Neutrophil (primary cell): Measurements from ENCODE around the gene KDM2B.
A peak's percentile ranks its signal among the peaks of the same experiment; 100 is the strongest.

Experiments used
- H3K27ac ChIP-seq: fragments of 200-600 bp; sonication (generic); 2 replicates; pipeline ENCODE4 v1.5.1; 2016; ENCODE audit warnings: mild to moderate bottlenecking, moderate library complexity
- H3K27me3 ChIP-seq: fragments of 200-600 bp; sonication (generic); 2 replicates; pipeline ENCODE4 v1.6.0; 2016; ENCODE audit warnings: mild to moderate bottlenecking
- H3K36me3 ChIP-seq: fragments of 200-600 bp; sonication (generic); 2 replicates; pipeline ENCODE4 v1.5.1; 2017
- H3K4me1 ChIP-seq, 2 experiments: fragments of 200-600 bp in 1 of 2; sonication (generic) in 1 of 2; 1 replicate in 1 of 2; 2 replicates in 1 of 2; pipeline versions ENCODE4 v1.5.1 to v1.6.1; 2013 to 2016; ENCODE audit warnings: low read depth in 1 of 2, low read length in 1 of 2, mild to moderate bottlenecking in 1 of 2, moderate library complexity in 1 of 2; ENCODE audit not compliant: control insufficient read depth in 1 of 2, insufficient read depth in 1 of 2
- H3K4me3 ChIP-seq, 2 experiments: fragments of 200-600 bp in 1 of 2; sonication (generic) in 1 of 2; 1 replicate in 1 of 2; 2 replicates in 1 of 2; pipeline ENCODE4 v1.5.1; 2013 to 2016; ENCODE audit warnings: low read depth in 1 of 2, low read length in 1 of 2, mild to moderate bottlenecking in 1 of 2, moderate library complexity in 1 of 2
- H3K9me3 ChIP-seq: fragments of 200-600 bp; sonication (generic); 2 replicates; pipeline ENCODE4 v1.5.1; 2016
- TF ChIP-seq, protein P1 (sequence below): fragments of 200-600 bp; sonication (generic); IDR thresholded peaks from 2 replicates; pipeline ENCODE4 v1.5.1; 2016; ENCODE audit warnings: antibody characterized with exemption

The KDM2B gene

GRCh38 chr12:121439715-121440114 lies 141.1 kb downstream of the KDM2B start:
- TF ChIP-seq, protein P1, sequence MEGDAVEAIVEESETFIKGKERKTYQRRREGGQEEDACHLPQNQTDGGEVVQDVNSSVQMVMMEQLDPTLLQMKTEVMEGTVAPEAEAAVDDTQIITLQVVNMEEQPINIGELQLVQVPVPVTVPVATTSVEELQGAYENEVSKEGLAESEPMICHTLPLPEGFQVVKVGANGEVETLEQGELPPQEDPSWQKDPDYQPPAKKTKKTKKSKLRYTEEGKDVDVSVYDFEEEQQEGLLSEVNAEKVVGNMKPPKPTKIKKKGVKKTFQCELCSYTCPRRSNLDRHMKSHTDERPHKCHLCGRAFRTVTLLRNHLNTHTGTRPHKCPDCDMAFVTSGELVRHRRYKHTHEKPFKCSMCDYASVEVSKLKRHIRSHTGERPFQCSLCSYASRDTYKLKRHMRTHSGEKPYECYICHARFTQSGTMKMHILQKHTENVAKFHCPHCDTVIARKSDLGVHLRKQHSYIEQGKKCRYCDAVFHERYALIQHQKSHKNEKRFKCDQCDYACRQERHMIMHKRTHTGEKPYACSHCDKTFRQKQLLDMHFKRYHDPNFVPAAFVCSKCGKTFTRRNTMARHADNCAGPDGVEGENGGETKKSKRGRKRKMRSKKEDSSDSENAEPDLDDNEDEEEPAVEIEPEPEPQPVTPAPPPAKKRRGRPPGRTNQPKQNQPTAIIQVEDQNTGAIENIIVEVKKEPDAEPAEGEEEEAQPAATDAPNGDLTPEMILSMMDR: no peak
- Histone ChIP-seq H3K36me3 (peaks cover 8% of the 10 kb centered on the region), H3K4me1 (peaks cover 7 to 14% of the 10 kb centered on the region in 2 experiments), H3K9me3 (no peaks in the 10 kb centered on the region), H3K27ac (no peak overlapping the region), H3K4me3 (no peak overlapping the region), H3K27me3 (no peaks in the 10 kb centered on the region)

DNA sequence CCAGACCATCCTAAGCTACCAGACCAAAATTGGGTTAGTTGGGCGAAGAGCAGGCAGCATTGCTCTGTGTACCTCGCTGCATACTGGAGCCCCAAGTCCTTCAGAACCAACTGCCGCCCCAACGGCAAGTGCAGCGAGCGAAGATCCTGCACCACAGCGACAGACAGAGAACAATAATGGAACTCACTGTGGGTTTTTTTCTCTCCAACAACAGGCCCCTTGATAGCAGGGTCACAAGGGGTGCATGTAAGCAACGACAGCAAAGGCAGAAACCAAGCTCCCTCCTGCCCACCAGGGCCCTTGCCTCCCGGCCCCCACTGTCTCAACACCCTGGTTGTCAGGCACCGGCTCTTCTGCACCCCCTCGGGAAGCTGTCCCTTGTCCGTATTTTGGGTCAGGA lies 141.9 kb downstream of the KDM2B start:
- no peak overlapping the region for H3K4me3 ChIP-seq
- H3K9me3 ChIP-seq: no peaks in the 10 kb centered on the region
- H3K27me3 ChIP-seq: no peaks in the 10 kb centered on the region
- H3K27ac ChIP-seq: no peak overlapping the region
- H3K4me1 ChIP-seq: peaks cover 7 to 14% of the 10 kb centered on the region in 2 experiments
- peaks cover 8% of the 10 kb centered on the region for H3K36me3 ChIP-seq
- TF ChIP-seq, protein P1: no peak

GRCh38 chr12:121436706-121437105 lies 144.1 kb downstream of the KDM2B start:
- H3K4me1 ChIP-seq: peaks cover 7 to 9% of the 10 kb centered on the region in 2 experiments
- no peaks in the 10 kb centered on the region for H3K9me3 ChIP-seq
- no peak overlapping the region for H3K4me3 ChIP-seq
- H3K27me3 ChIP-seq: no peaks in the 10 kb centered on the region
- peaks cover 17% of the 10 kb centered on the region for H3K36me3 ChIP-seq
- TF ChIP-seq, protein P1: no peak
- H3K27ac ChIP-seq: peak overlapping the region; percentile 67

- peaks cover 41% of the 10 kb centered on the region for H3K36me3 ChIP-seq
- H3K27ac ChIP-seq: no peak overlapping the region
Measured at GRCh38 chr12:121432740-121433480, 147.9 kb downstream of the KDM2B start.

GRCh38 chr12:121430833-121431415 lies 149.9 kb downstream of the KDM2B start:
- TF ChIP-seq, protein P1: no peak

More at GRCh38 chr12:121432740-121433480, 147.9 kb downstream of the KDM2B start:
- TF ChIP-seq, protein P1: no peak
- Histone ChIP-seq H3K4me1 (peaks cover 26 to 33% of the 10 kb centered on the region in 2 experiments), H3K4me3 (no peak overlapping the region), H3K27me3 (no peaks in the 10 kb centered on the region), H3K9me3 (no peaks in the 10 kb centered on the region)

More at GRCh38 chr12:121430833-121431415, 149.9 kb downstream of the KDM2B start:
- H3K36me3 ChIP-seq: peaks cover 41% of the 10 kb centered on the region
- no peaks in the 10 kb centered on the region for H3K9me3 ChIP-seq
- H3K4me1 ChIP-seq: peaks cover 38 to 43% of the 10 kb centered on the region in 2 experiments
- H3K27ac ChIP-seq: no peak overlapping the region
- H3K27me3 ChIP-seq: no peaks in the 10 kb centered on the region
- H3K4me3 ChIP-seq: no peak overlapping the region
